GM18505 (cell line): Measurements from ENCODE around the gene ANKRD17.
"Not testable (repeated sequence)": the region's sequence is repeated elsewhere in the genome, so short reads cannot be mapped to it uniquely, and the experiment has no call there.

Experiments
- ATAC-seq: cut with Tn5 transposase; IDR thresholded peaks from one replicate; pipeline ENCODE4 v1.9.1; 2021; ENCODE audit not compliant: unreplicated experiment
- POLR2A ChIP-seq: IDR thresholded peaks from 4 replicates; pipeline ENCODE4 v1.6.1; 2011; ENCODE audit warnings: borderline replicate concordance; ENCODE audit not compliant: insufficient read depth, insufficient read length; ENCODE audit errors: extremely low read depth

ANKRD17 gene

GRCh38 chr4:73234712-73235111 is 23.9 kb downstream of the ANKRD17 start:
- no peak for ATAC-seq

GRCh38 chr4:73231518-73232487 is 26.8 kb downstream of the ANKRD17 start:
- no peak for TF ChIP-seq POLR2A
- ATAC-seq = no peak

More at GRCh38 chr4:73234712-73235111, 23.9 kb downstream of the ANKRD17 start:
- TF ChIP-seq POLR2A = no peak

- TF ChIP-seq POLR2A = no peak
- ATAC-seq = no peak
Measured at GRCh38 chr4:73230865-73231517, 27.6 kb downstream of the ANKRD17 start.

GRCh38 chr4:73228800-73229199 is 29.8 kb downstream of the ANKRD17 start:
- ATAC-seq = not testable (repeated sequence)

- no peak for TF ChIP-seq POLR2A
- ATAC-seq = no peak
Measured at GRCh38 chr4:73224886-73225285, 33.7 kb downstream of the ANKRD17 start.

GRCh38 chr4:73223258-73223650 is 35.3 kb downstream of the ANKRD17 start:
- no peak for ATAC-seq
- TF ChIP-seq POLR2A = no peak

GRCh38 chr4:73222466-73223257 is 35.9 kb downstream of the ANKRD17 start:
- peak; percentile 40 for TF ChIP-seq POLR2A
- peak; percentile 97 for ATAC-seq

GRCh38 chr4:73221734-73222133 is 36.9 kb downstream of the ANKRD17 start:
- TF ChIP-seq POLR2A = no peak
- ATAC-seq = no peak

- ATAC-seq = no peak
- no peak for TF ChIP-seq POLR2A
Measured at GRCh38 chr4:73220815-73221214, 37.8 kb downstream of the ANKRD17 start.

- no peak for TF ChIP-seq POLR2A
- ATAC-seq = no peak
Measured at GRCh38 chr4:73213916-73214653, 44.5 kb downstream of the ANKRD17 start.

GRCh38 chr4:73212982-73213730 is 45.4 kb downstream of the ANKRD17 start:
- TF ChIP-seq POLR2A = no peak
- no peak for ATAC-seq

- ATAC-seq = no peak
- no peak for TF ChIP-seq POLR2A
Measured at GRCh38 chr4:73211968-73212367, 46.6 kb downstream of the ANKRD17 start.

GRCh38 chr4:73208376-73208775 is 50.2 kb downstream of the ANKRD17 start:
- no peak for ATAC-seq
- TF ChIP-seq POLR2A = no peak

- no peak for ATAC-seq
- TF ChIP-seq POLR2A = no peak
Measured at GRCh38 chr4:73206236-73206635, 52.4 kb downstream of the ANKRD17 start.
